ENCODE results near the gene TBC1D22A.

TBC1D22A gene

GRCh38 chr22:46893281-46894020 lies 131.0 kb downstream of the TBC1D22A start:
- no peak for DNase-seq

GRCh38 chr22:46894081-46894671 lies 131.7 kb downstream of the TBC1D22A start:
- no peak for DNase-seq

GRCh38 chr22:46894851-46895640 lies 132.6 kb downstream of the TBC1D22A start:
- no peak for DNase-seq

GRCh38 chr22:46895753-46896152 lies 133.3 kb downstream of the TBC1D22A start:
- DNase-seq: no peak

GRCh38 chr22:46896166-46896565 lies 133.7 kb downstream of the TBC1D22A start:
- no peak for DNase-seq

GRCh38 chr22:46896568-46897245 lies 134.3 kb downstream of the TBC1D22A start:
- DNase-seq: no peak

- DNase-seq: no peak
These were observed 134.8 kb downstream of the TBC1D22A start for GRCh38 chr22:46897246-46897623.

- DNase-seq: no peak
These were observed 138.1 kb downstream of the TBC1D22A start for GRCh38 chr22:46900549-46900948.

GRCh38 chr22:46902436-46902835 lies 140.0 kb downstream of the TBC1D22A start:
- DNase-seq: no peak

GRCh38 chr22:46902998-46903916 lies 140.8 kb downstream of the TBC1D22A start:
- DNase-seq: no peak

- DNase-seq: no peak
These were observed 143.0 kb downstream of the TBC1D22A start for GRCh38 chr22:46905415-46905814.

- no peak for DNase-seq
These were observed 143.4 kb downstream of the TBC1D22A start for GRCh38 chr22:46905834-46906233.

- DNase-seq: no peak
These were observed 144.0 kb downstream of the TBC1D22A start for GRCh38 chr22:46906326-46907045.

- DNase-seq: no peak
These were observed 145.1 kb downstream of the TBC1D22A start for GRCh38 chr22:46907241-46908215.

GRCh38 chr22:46908641-46909107 lies 146.2 kb downstream of the TBC1D22A start:
- DNase-seq: no peak

GRCh38 chr22:46909237-46910030 lies 147.0 kb downstream of the TBC1D22A start:
- DNase-seq: no peak

GRCh38 chr22:46910624-46911023 lies 148.2 kb downstream of the TBC1D22A start:
- no peak for DNase-seq

GRCh38 chr22:46911346-46911745 lies 148.9 kb downstream of the TBC1D22A start:
- DNase-seq: no peak

GRCh38 chr22:46913351-46913750 lies 150.9 kb downstream of the TBC1D22A start:
- DNase-seq: no peak
